ENCODE measurements around the gene FEZF2.

The FEZF2 gene

GRCh38 chr3:62371720-62372591 lies 1.4 kb downstream of the FEZF2 start:
- DNase-seq: no peak

- no peak for DNase-seq
Measured at GRCh38 chr3:62370858-62371719, 2.3 kb downstream of the FEZF2 start.

- no peak for DNase-seq
Measured at GRCh38 chr3:62370112-62370857, 3.1 kb downstream of the FEZF2 start.

GRCh38 chr3:62369476-62369743 lies 3.9 kb downstream of the FEZF2 start:
- DNase-seq: no peak

GRCh38 chr3:62368705-62369475 lies 4.5 kb downstream of the FEZF2 start:
- no peak for DNase-seq

- no peak for DNase-seq
Measured at GRCh38 chr3:62368290-62368704, 5.1 kb downstream of the FEZF2 start.

- no peak for DNase-seq
Measured at GRCh38 chr3:62367763-62368195, 5.6 kb downstream of the FEZF2 start.

GRCh38 chr3:62366126-62366484 lies 7.2 kb downstream of the FEZF2 start:
- no peak for DNase-seq

- no peak for DNase-seq
Measured at GRCh38 chr3:62365391-62366125, 7.8 kb downstream of the FEZF2 start.

- no peak for DNase-seq
Measured at GRCh38 chr3:62364191-62364590, 9.2 kb downstream of the FEZF2 start.

- no peak for DNase-seq
Measured at GRCh38 chr3:62363275-62363674, 10.1 kb downstream of the FEZF2 start.

GRCh38 chr3:62361824-62362223 lies 11.5 kb downstream of the FEZF2 start:
- DNase-seq: no peak

- DNase-seq: no peak
Measured at GRCh38 chr3:62361261-62361660, 12.1 kb downstream of the FEZF2 start.

GRCh38 chr3:62359531-62359930 lies 13.8 kb downstream of the FEZF2 start:
- DNase-seq: no peak

GRCh38 chr3:62356356-62356755 lies 17.0 kb downstream of the FEZF2 start:
- DNase-seq: no peak

- DNase-seq: no peak
Measured at GRCh38 chr3:62355703-62356102, 17.6 kb downstream of the FEZF2 start.

GRCh38 chr3:62343755-62344154 lies 29.6 kb downstream of the FEZF2 start:
- no peak for DNase-seq

GRCh38 chr3:62335196-62335595 lies 38.2 kb downstream of the FEZF2 start:
- DNase-seq: no peak

- no peak for DNase-seq
Measured at GRCh38 chr3:62332835-62333244, 40.5 kb downstream of the FEZF2 start.

GRCh38 chr3:62332017-62332416 lies 41.3 kb downstream of the FEZF2 start:
- no peak for DNase-seq

GRCh38 chr3:62329971-62330370 lies 43.4 kb downstream of the FEZF2 start:
- no peak for DNase-seq

GRCh38 chr3:62325896-62326295 lies 47.5 kb downstream of the FEZF2 start:
- DNase-seq: no peak
